Loucy (cell line): ENCODE measurements around the gene EPYC.

Experiments used
- H2AFZ ChIP-seq: fragments of 200-600 bp; sonication (generic); 2 replicates; pipeline ENCODE4 v1.6.0; 2016; ENCODE audit warnings: antibody characterized with exemption, mild to moderate bottlenecking, low read length, moderate library complexity
- H3F3A ChIP-seq: fragments of 200-600 bp; 2 replicates; pipeline ENCODE4 v1.6.0; 2016; ENCODE audit warnings: antibody characterized with exemption, low read depth, mild to moderate bottlenecking
- H3K27me3 ChIP-seq: fragments of 200-600 bp; sonication (generic); 2 replicates; pipeline ENCODE4 v1.6.1; 2014; ENCODE audit warnings: low read length, mild to moderate bottlenecking; ENCODE audit not compliant: insufficient read depth, poor library complexity, severe bottlenecking
- H3K36me3 ChIP-seq: fragments of 200-600 bp; sonication (generic); 2 replicates; pipeline ENCODE4 v1.6.1; 2016; ENCODE audit warnings: low read length; ENCODE audit not compliant: insufficient read depth
- H3K4me1 ChIP-seq: fragments of 200-600 bp; sonication (generic); 2 replicates; pipeline ENCODE4 v1.5.1; 2014; ENCODE audit warnings: low read length, mild to moderate bottlenecking; ENCODE audit not compliant: insufficient read depth, poor library complexity, severe bottlenecking
- H3K4me2 ChIP-seq: fragments of 200-600 bp; sonication (generic); 2 replicates; pipeline ENCODE4 v1.6.0; 2014; ENCODE audit warnings: antibody characterized with exemption, low read length, low read depth, mild to moderate bottlenecking; ENCODE audit not compliant: poor library complexity, severe bottlenecking
- H3K4me3 ChIP-seq: fragments of 200-600 bp; sonication (generic); 2 replicates; pipeline ENCODE4 v1.5.1; 2014; ENCODE audit warnings: low read length, mild to moderate bottlenecking, mixed read lengths; ENCODE audit not compliant: poor library complexity, severe bottlenecking
- H3K79me2 ChIP-seq: fragments of 200-600 bp; sonication (generic); 2 replicates; pipeline ENCODE4 v1.6.1; 2014; ENCODE audit warnings: low read length; ENCODE audit not compliant: insufficient read depth
- H3K9ac ChIP-seq: fragments of 200-600 bp; sonication (generic); 2 replicates; pipeline ENCODE4 v1.6.0; 2014; ENCODE audit warnings: mild to moderate bottlenecking, low read depth, low read length, moderate library complexity; ENCODE audit not compliant: poor library complexity, severe bottlenecking
- H3K9me2 ChIP-seq: fragments of 200-600 bp; sonication (generic); replicated peaks from 2 replicates; pipeline ENCODE4 v1.6.1; 2016; ENCODE audit warnings: low read depth, low read length, mixed read lengths
- H3K9me3 ChIP-seq: fragments of 200-600 bp; sonication (generic); 2 replicates; pipeline ENCODE4 v1.6.1; 2014; ENCODE audit warnings: mild to moderate bottlenecking, antibody characterized with exemption, low read length, low read depth; ENCODE audit not compliant: insufficient read depth
- H4K20me1 ChIP-seq: fragments of 200-600 bp; sonication (generic); 2 replicates; pipeline ENCODE4 v1.6.0; 2014; ENCODE audit warnings: antibody characterized with exemption, low read length, mild to moderate bottlenecking; ENCODE audit not compliant: insufficient read depth, poor library complexity, severe bottlenecking
- CTCF ChIP-seq: fragments of 200-600 bp; sonication (generic); conservative IDR thresholded peaks from 2 replicates; pipeline ENCODE4 v1.5.1; 2014; ENCODE audit warnings: mild to moderate bottlenecking, antibody characterized with exemption, low read length
- EZH2phosphoT487 ChIP-seq: fragments of 200-600 bp; IDR thresholded peaks from 2 replicates; pipeline ENCODE4 v1.6.1; 2018; ENCODE audit warnings: antibody characterized with exemption, mild to moderate bottlenecking, moderate library complexity, borderline replicate concordance

EPYC gene

GRCh38 chr12:90958347-90958746, 46.4 kb downstream of the EPYC start:
- Histone ChIP-seq H3K36me3 (no peaks in the 10 kb centered on the region), H3K4me1 (no peaks in the 10 kb centered on the region), H3K9me2 (no peaks in the 10 kb centered on the region), H3K4me2 (no peak overlapping the region), H4K20me1 (no peaks in the 10 kb centered on the region), H3F3A (no peaks in the 10 kb centered on the region), H3K9ac (no peak overlapping the region), H3K27me3 (no peaks in the 10 kb centered on the region), H3K9me3 (no peaks in the 10 kb centered on the region), H3K79me2 (no peaks in the 10 kb centered on the region), H3K4me3 (no peak overlapping the region), H2AFZ (no peak overlapping the region)
- no peak for TF ChIP-seq EZH2phosphoT487
- no peak for TF ChIP-seq CTCF

GRCh38 chr12:90954921-90955320, 49.9 kb downstream of the EPYC start, which contains the start of gene CCER1:
Gene CCER1, minus strand, starts transcription at chr12:90955176. Its CDS starts 434 bp downstream, at chr12:90954742.
- H3K9me2 ChIP-seq = no peaks in the 10 kb centered on the region
- no peaks in the 10 kb centered on the region for H3K79me2 ChIP-seq
- TF ChIP-seq EZH2phosphoT487 (no peak), CTCF (no peak)
- no peaks in the 10 kb centered on the region for H3K36me3 ChIP-seq
- no peak within 1 kb of the TSS for H2AFZ ChIP-seq
- H3K9me3 ChIP-seq = no peaks in the 10 kb centered on the region
- no peaks in the 10 kb centered on the region for H3K27me3 ChIP-seq
- H4K20me1 ChIP-seq = no peaks in the 10 kb centered on the region
- no peak within 1 kb of the TSS for H3K4me2 ChIP-seq
- H3K9ac ChIP-seq = no peak within 1 kb of the TSS
- no peaks in the 10 kb centered on the region for H3K4me1 ChIP-seq
- no peaks in the 10 kb centered on the region for H3F3A ChIP-seq
- no peak within 1 kb of the TSS for H3K4me3 ChIP-seq

GRCh38 chr12:90954428-90954827, 50.3 kb downstream of the EPYC start:
- TF ChIP-seq CTCF (no peak), EZH2phosphoT487 (no peak)
- Histone ChIP-seq H3K36me3 (no peaks in the 10 kb centered on the region), H4K20me1 (no peaks in the 10 kb centered on the region), H3F3A (no peaks in the 10 kb centered on the region), H2AFZ (no peak overlapping the region), H3K79me2 (no peaks in the 10 kb centered on the region), H3K27me3 (no peaks in the 10 kb centered on the region), H3K9ac (no peak overlapping the region), H3K9me3 (no peaks in the 10 kb centered on the region), H3K4me2 (no peak overlapping the region), H3K4me1 (no peaks in the 10 kb centered on the region), H3K4me3 (no peak overlapping the region), H3K9me2 (no peaks in the 10 kb centered on the region)
